Endothelial cell (in vitro differentiated cells): ENCODE data around the gene TMEM151B. TPM values are rescaled to one million over a fixed set of nuclear protein-coding genes. Genes with fewer than 3 reads are reported as not detected.
"Not testable (repeated sequence)": the region's sequence is repeated elsewhere in the genome, so short reads cannot be mapped to it uniquely, and the experiment has no call there.

Experiments
- DNase-seq: peaks from one replicate; pipeline ENCODE4 v3.0.0; 2021; ENCODE audit warnings: low spot score
- H3K27ac Mint-ChIP-seq: one replicate; pipeline ENCODE4 v1.8.0; 2021; ENCODE audit warnings: mixed read lengths, inconsistent platforms; ENCODE audit not compliant: unreplicated experiment
- H3K27me3 Mint-ChIP-seq: one replicate; pipeline ENCODE4 v1.8.0; 2021; ENCODE audit warnings: mild to moderate bottlenecking, moderate library complexity, mixed read lengths, inconsistent platforms; ENCODE audit not compliant: unreplicated experiment
- H3K36me3 Mint-ChIP-seq: one replicate; pipeline ENCODE4 v1.8.0; 2021; ENCODE audit warnings: mild to moderate bottlenecking, low read depth, mixed read lengths, inconsistent platforms; ENCODE audit not compliant: unreplicated experiment
- H3K4me1 Mint-ChIP-seq: one replicate; pipeline ENCODE4 v1.8.0; 2021; ENCODE audit warnings: mild to moderate bottlenecking, mixed read lengths, inconsistent platforms; ENCODE audit not compliant: unreplicated experiment
- H3K4me3 Mint-ChIP-seq: one replicate; pipeline ENCODE4 v1.8.0; 2021; ENCODE audit warnings: mild to moderate bottlenecking, mixed read lengths, inconsistent platforms; ENCODE audit not compliant: unreplicated experiment
- H3K9me3 Mint-ChIP-seq: one replicate; pipeline ENCODE4 v1.8.0; 2021; ENCODE audit warnings: mixed read lengths, inconsistent platforms; ENCODE audit not compliant: unreplicated experiment
- CTCF ChIP-seq: fragments of 200-600 bp; sonication (generic); IDR thresholded peaks from one replicate; pipeline ENCODE4 v1.5.0; 2021; ENCODE audit warnings: antibody characterized with exemption; ENCODE audit not compliant: unreplicated experiment
- total RNA-seq: library from RNA; stranded (reverse); fragmentation: NEBNext Ultra II Directional; extraction: Animal tissue kit (Norgen Biotek cat#: 25700); gene quantifications from one replicate; pipeline ENCODE4 v1.2.1, GENCODE V29; 2021; ENCODE audit not compliant: unreplicated experiment

Gene TMEM151B
- total RNA-seq, 1 donor from 2014 or later, result 0.28 TPM

GRCh38 chr6:44321210-44321609 lies 51.0 kb downstream of the TMEM151B start:
- no peak overlapping the region for H3K27ac Mint-ChIP-seq
- H3K36me3 Mint-ChIP-seq, result no peaks in the 10 kb centered on the region
- no peak overlapping the region for H3K4me3 Mint-ChIP-seq
- DNase-seq, result no peak
- no peaks in the 10 kb centered on the region for H3K4me1 Mint-ChIP-seq
- H3K27me3 Mint-ChIP-seq, result no peaks in the 10 kb centered on the region
- TF ChIP-seq CTCF, result no peak
- no peaks in the 10 kb centered on the region for H3K9me3 Mint-ChIP-seq

GRCh38 chr6:44327096-44327495 lies 56.8 kb downstream of the TMEM151B start:
- no peak overlapping the region for H3K4me3 Mint-ChIP-seq
- no peak for TF ChIP-seq CTCF
- DNase-seq, result no peak
- H3K27me3 Mint-ChIP-seq, result peaks cover 3% of the 10 kb centered on the region
- no peaks in the 10 kb centered on the region for H3K4me1 Mint-ChIP-seq
- no peaks in the 10 kb centered on the region for H3K9me3 Mint-ChIP-seq
- H3K36me3 Mint-ChIP-seq, result no peaks in the 10 kb centered on the region
- H3K27ac Mint-ChIP-seq, result no peak overlapping the region

- DNase-seq, result no peak
- no peak overlapping the region for H3K4me3 Mint-ChIP-seq
- H3K9me3 Mint-ChIP-seq, result no peaks in the 10 kb centered on the region
- no peaks in the 10 kb centered on the region for H3K36me3 Mint-ChIP-seq
- H3K4me1 Mint-ChIP-seq, result no peaks in the 10 kb centered on the region
- no peak for TF ChIP-seq CTCF
- no peak overlapping the region for H3K27ac Mint-ChIP-seq
- peaks cover 3% of the 10 kb centered on the region for H3K27me3 Mint-ChIP-seq
These were observed 57.5 kb downstream of the TMEM151B start for GRCh38 chr6:44327760-44328159.

- not testable (repeated sequence) for DNase-seq, H3K9me3 Mint-ChIP-seq, H3K36me3 Mint-ChIP-seq, H3K4me3 Mint-ChIP-seq, H3K27me3 Mint-ChIP-seq, H3K27ac Mint-ChIP-seq, H3K4me1 Mint-ChIP-seq
These were observed 58.0 kb downstream of the TMEM151B start for GRCh38 chr6:44328203-44328602.

- Mint-ChIP-seq H3K27me3 (peaks cover 5% of the 10 kb centered on the region), H3K27ac (no peak overlapping the region), H3K4me1 (no peaks in the 10 kb centered on the region), H3K9me3 (no peaks in the 10 kb centered on the region), H3K36me3 (no peaks in the 10 kb centered on the region), H3K4me3 (no peak overlapping the region)
- TF ChIP-seq CTCF, result no peak
- DNase-seq, result no peak
These were observed 59.6 kb downstream of the TMEM151B start for GRCh38 chr6:44329858-44330257.

GRCh38 chr6:44332585-44332984 lies 62.3 kb downstream of the TMEM151B start:
- Mint-ChIP-seq H3K27me3 (peaks cover 5% of the 10 kb centered on the region), H3K9me3 (no peaks in the 10 kb centered on the region), H3K27ac (no peak overlapping the region), H3K4me1 (peaks cover 8% of the 10 kb centered on the region), H3K4me3 (no peak overlapping the region), H3K36me3 (no peaks in the 10 kb centered on the region)
- no peak for TF ChIP-seq CTCF
- DNase-seq, result no peak
